Naive thymus-derived CD4-positive, alpha-beta T cell (primary cell): ENCODE results near the gene ERCC5. TPM values are rescaled to one million over a fixed set of nuclear protein-coding genes. Genes with fewer than 3 reads are reported as not detected.

Experiments
- ATAC-seq: fragments of 150-1000 bp; cut with Tn5 transposase; 2 replicates; pipeline ENCODE4 v1.10.0; 2021; ENCODE audit warnings: mild to moderate bottlenecking, moderate library complexity
- CTCF ChIA-PET: fragments of 350-600 bp; sonication (Branson Sonifier 250); formaldehyde crosslinking; loops from one replicate; lab custom pipeline; 2021; ENCODE audit warnings: antibody characterized with exemption; lab: Charles Lee
- POLR2A ChIA-PET: fragments of 350-600 bp; sonication (Branson Sonifier 250); formaldehyde crosslinking; loops from one replicate; lab custom pipeline; 2021; ENCODE audit warnings: antibody characterized with exemption, inconsistent platforms; lab: Charles Lee
- DNase-seq, 9 donors: peaks; one replicate each; pipeline versions ENCODE4 v3.0.0 to v3.0.0-alpha.2; 2020 to 2022; ENCODE audit warnings: mixed read lengths in 1 of 9
- H3K27ac ChIP-seq: one replicate; pipeline ENCODE4 v1.7.0; 2013; ENCODE audit warnings: mild to moderate bottlenecking, low read depth, low read length, moderate library complexity
- H3K27me3 ChIP-seq, 2 donors: one replicate each; pipeline ENCODE4 v1.7.0; 2013; ENCODE audit warnings: low read length in 2 of 2, mild to moderate bottlenecking in 2 of 2, moderate library complexity in 2 of 2; ENCODE audit not compliant: control insufficient read depth in 2 of 2, insufficient read depth in 2 of 2
- H3K36me3 ChIP-seq, 3 experiments: 1 replicate in 2 of 3; 2 replicates in 1 of 3; pipeline ENCODE4 v1.7.0; 2013; ENCODE audit warnings: low read length in 3 of 3, mild to moderate bottlenecking in 3 of 3, moderate library complexity in 1 of 3; ENCODE audit not compliant: insufficient read depth in 3 of 3, control insufficient read depth in 2 of 3
- H3K4me1 ChIP-seq, 2 donors: one replicate each; pipeline ENCODE4 v1.7.0; 2013; ENCODE audit warnings: low read length in 2 of 2, mild to moderate bottlenecking in 2 of 2, moderate library complexity in 1 of 2; ENCODE audit not compliant: control insufficient read depth in 2 of 2, insufficient read depth in 2 of 2
- H3K4me3 ChIP-seq: 2 replicates; pipeline ENCODE4 v1.7.0; 2013; ENCODE audit warnings: mild to moderate bottlenecking, low read length
- H3K9me3 ChIP-seq, 3 experiments: 1 replicate in 2 of 3; 2 replicates in 1 of 3; pipeline ENCODE4 v1.7.0; 2013; ENCODE audit warnings: low read length in 3 of 3; ENCODE audit not compliant: control insufficient read depth in 2 of 3
- H3K27ac Mint-ChIP-seq, 9 donors: one replicate each; pipeline ENCODE4 v1.8.0; 2020 to 2022; ENCODE audit warnings: mixed read lengths in 9 of 9, mild to moderate bottlenecking in 8 of 9, moderate library complexity in 5 of 9, inconsistent platforms in 2 of 9
- H3K27me3 Mint-ChIP-seq, 5 donors: one replicate each; pipeline ENCODE4 v1.8.0; 2021 to 2022; ENCODE audit warnings: mixed read lengths in 5 of 5, mild to moderate bottlenecking in 1 of 5
- H3K36me3 Mint-ChIP-seq, 5 donors: one replicate each; pipeline ENCODE4 v1.8.0; 2020 to 2022; ENCODE audit warnings: mixed read lengths in 5 of 5, mild to moderate bottlenecking in 3 of 5, inconsistent platforms in 1 of 5
- H3K4me1 Mint-ChIP-seq, 7 donors: one replicate each; pipeline ENCODE4 v1.8.0; 2020 to 2022; ENCODE audit warnings: mixed read lengths in 7 of 7, mild to moderate bottlenecking in 3 of 7, inconsistent platforms in 1 of 7
- H3K4me3 Mint-ChIP-seq, 10 donors: one replicate each; pipeline ENCODE4 v1.8.0; 2020 to 2022; ENCODE audit warnings: mild to moderate bottlenecking in 10 of 10, mixed read lengths in 10 of 10, moderate library complexity in 6 of 10, inconsistent platforms in 2 of 10
- H3K9me3 Mint-ChIP-seq, 11 donors: one replicate each; pipeline ENCODE4 v1.8.0; 2020 to 2022; ENCODE audit warnings: mixed read lengths in 11 of 11, mild to moderate bottlenecking in 4 of 11, inconsistent platforms in 1 of 11, moderate library complexity in 1 of 11
- intact Hi-C, 2 donors: fragments of 100-400 bp; cut with micrococcal nuclease; formaldehyde crosslinking; loops; one replicate each; pipeline ENCODE4 v1.15.1; 2023
- polyA plus RNA-seq, 2 donors: library from polyadenylated mRNA; unstranded; fragments of 300-500 nt; fragmentation: Illumina TruSeq; gene quantifications; one replicate each; pipeline ENCODE4 v1.2.3, GENCODE V29; 2021
- total RNA-seq, 6 experiments: library from RNA in 5 of 6; stranded (reverse) in 5 of 6; gene quantifications; 1 replicate in 5 of 6; 2 replicates in 1 of 6; pipeline ENCODE4 v1.2.3 and lab custom pipeline; 2021 to 2026

Gene ERCC5
- total and polyA plus RNA-seq, 7 experiments from 2014 or later = 48.6 to 158 (median 93.4) TPM

DNA sequence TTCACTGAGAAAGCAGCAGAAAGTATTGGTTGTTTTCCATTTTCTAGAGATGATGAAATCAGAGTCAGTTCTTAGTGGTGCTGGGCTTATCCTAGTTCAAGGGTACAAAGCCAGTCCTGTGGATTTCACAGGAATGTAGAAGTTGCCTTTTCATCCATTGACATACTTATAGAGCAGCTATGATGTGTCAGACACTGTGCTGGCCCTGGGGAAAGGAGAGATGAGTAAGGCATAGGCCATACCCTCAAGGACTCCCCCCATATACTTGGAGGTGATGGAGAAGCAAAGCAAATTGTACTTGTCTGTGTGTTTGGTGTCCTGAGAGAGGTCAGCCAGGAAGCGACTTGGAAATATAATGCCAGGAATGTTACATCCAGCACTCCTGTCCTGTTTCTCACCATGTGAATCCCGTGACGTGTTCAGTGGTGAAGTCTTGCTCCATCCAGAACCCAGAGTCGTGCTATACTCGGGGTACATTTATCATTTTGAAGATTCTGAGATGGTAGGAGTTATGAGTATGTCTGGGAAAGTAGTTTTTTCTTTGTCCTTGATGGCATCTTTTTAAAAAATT, 22.6 kb downstream of the ERCC5 start:
- ATAC-seq (no peak), DNase-seq (no peak)
- CTCF ChIA-PET = no interaction called here
- POLR2A ChIA-PET = no interaction called here
- Mint-ChIP-seq H3K9me3 (peaks cover 0 to 1% (median 0%) of the 10 kb centered on the region in 11 donors), H3K4me3 (no peak overlapping the region), H3K4me1 (peaks cover 19 to 54% (median 46%) of the 10 kb centered on the region in 7 donors), H3K36me3 (peaks cover 14 to 36% (median 25%) of the 10 kb centered on the region in 5 donors), H3K27ac (peak overlapping the region in 2 of 9 donors; percentile 17 to 23), H3K27me3 (no peaks in the 10 kb centered on the region)
- no peaks in the 10 kb centered on the region for H3K27me3 ChIP-seq
- H3K9me3 ChIP-seq = no peaks in the 10 kb centered on the region
- peaks cover 0 to 6% of the 10 kb centered on the region in 2 donors for H3K4me1 ChIP-seq
- H3K36me3 ChIP-seq = peaks cover 20 to 76% (median 32%) of the 10 kb centered on the region in 3 experiments
- intact Hi-C loops = no loop called here
- no peak overlapping the region for H3K27ac ChIP-seq
- no peak overlapping the region for H3K4me3 ChIP-seq

GRCh38 chr13:102869948-102870676, 24.3 kb downstream of the ERCC5 start:
- Mint-ChIP-seq H3K27me3 (no peaks in the 10 kb centered on the region), H3K27ac (peak overlapping the region in 8 of 9 donors; percentile 21 to 86 (median 52)), H3K4me3 (peak overlapping the region in 1 of 10 donors; percentile 16), H3K9me3 (peaks cover 0 to 1% (median 0%) of the 10 kb centered on the region in 11 donors), H3K4me1 (peaks cover 14 to 37% (median 30%) of the 10 kb centered on the region in 7 donors), H3K36me3 (peaks cover 15 to 37% (median 24%) of the 10 kb centered on the region in 5 donors)
- no peaks in the 10 kb centered on the region for H3K4me1 ChIP-seq
- peaks cover 24 to 69% (median 29%) of the 10 kb centered on the region in 3 experiments for H3K36me3 ChIP-seq
- no peak overlapping the region for H3K4me3 ChIP-seq
- CTCF ChIA-PET = interaction anchor here (0.6 to 1.6 kb wide), 10 partner anchors 9 to 301 kb away, joined by 3 to 5 read pairs (median 4); no protein-coding TSS in a partner anchor
- intact Hi-C loops = loop anchor here in 1 of 2 donors (1.0 to 2.0 kb wide), 2 partner anchors 23 to 290 kb away; partner anchors contain the start of gene ERCC5
- H3K27ac ChIP-seq = no peak overlapping the region
- H3K9me3 ChIP-seq = no peaks in the 10 kb centered on the region
- H3K27me3 ChIP-seq = no peaks in the 10 kb centered on the region
- POLR2A ChIA-PET = interaction anchor here (0.8 to 1.0 kb wide), 2 partner anchors 24 to 273 kb away, joined by 3 to 4 read pairs; partner anchors contain the start of genes ERCC5 and TPP2
- DNase-seq = peak in 1 of 9 donors; percentile 10
- ATAC-seq = peak; percentile 20

GRCh38 chr13:102870677-102871415, 25.0 kb downstream of the ERCC5 start:
- no peaks in the 10 kb centered on the region for H3K27me3 ChIP-seq
- no peaks in the 10 kb centered on the region for H3K27me3 Mint-ChIP-seq
- peak; percentile 77 for ATAC-seq
- peaks cover 11 to 31% (median 25%) of the 10 kb centered on the region in 7 donors for H3K4me1 Mint-ChIP-seq
- ChIA-PET POLR2A (interaction anchor here (0.8 to 1.0 kb wide), 2 partner anchors 24 to 274 kb away, joined by 3 to 4 read pairs; partner anchors contain the start of genes ERCC5 and TPP2), CTCF (interaction anchor here (0.6 to 1.6 kb wide), 10 partner anchors 9 to 302 kb away, joined by 3 to 5 read pairs (median 4); no protein-coding TSS in a partner anchor)
- H3K36me3 ChIP-seq = peaks cover 22 to 68% (median 24%) of the 10 kb centered on the region in 3 experiments
- no peak overlapping the region for H3K4me3 ChIP-seq
- H3K4me3 Mint-ChIP-seq = no peak overlapping the region
- peaks cover 16 to 39% (median 26%) of the 10 kb centered on the region in 5 donors for H3K36me3 Mint-ChIP-seq
- DNase-seq = peak in 6 of 9 donors; percentile 27 to 51 (median 46)
- peak overlapping the region in 7 of 9 donors; percentile 21 to 87 (median 36) for H3K27ac Mint-ChIP-seq
- no peak overlapping the region for H3K27ac ChIP-seq
- no peaks in the 10 kb centered on the region for H3K4me1 ChIP-seq
- H3K9me3 Mint-ChIP-seq = peaks cover 0 to 1% (median 0%) of the 10 kb centered on the region in 11 donors
- intact Hi-C loops = loop anchor here in 1 of 2 donors (1.0 to 2.0 kb wide), 2 partner anchors 24 to 291 kb away; partner anchors contain the start of gene ERCC5
- H3K9me3 ChIP-seq = no peaks in the 10 kb centered on the region

DNA sequence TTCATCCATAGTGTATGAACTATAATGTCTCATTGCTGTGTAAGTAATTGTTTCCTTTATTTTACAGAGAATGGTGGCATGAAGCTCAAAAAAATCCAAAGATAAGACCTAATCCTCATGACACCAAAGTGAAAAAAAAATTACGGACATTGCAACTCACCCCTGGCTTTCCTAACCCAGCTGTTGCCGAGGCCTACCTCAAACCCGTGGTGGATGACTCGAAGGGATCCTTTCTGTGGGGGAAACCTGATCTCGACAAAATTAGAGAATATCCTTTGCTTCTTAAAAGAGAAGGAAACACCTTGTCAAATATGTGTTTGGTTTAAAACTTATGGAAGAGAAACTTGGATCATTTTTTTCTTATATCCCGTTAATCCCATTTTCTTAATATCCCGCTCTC, 26.3 kb downstream of the ERCC5 start:
- ChIA-PET CTCF (no interaction called here), POLR2A (no interaction called here)
- Mint-ChIP-seq H3K9me3 (peaks cover 0 to 1% (median 0%) of the 10 kb centered on the region in 11 donors), H3K4me3 (no peak overlapping the region), H3K36me3 (peaks cover 17 to 44% (median 26%) of the 10 kb centered on the region in 5 donors), H3K27ac (peak overlapping the region in 1 of 9 donors; percentile 39), H3K4me1 (peaks cover 11 to 27% (median 22%) of the 10 kb centered on the region in 7 donors), H3K27me3 (no peaks in the 10 kb centered on the region)
- no peak for ATAC-seq
- DNase-seq = no peak
- H3K4me1 ChIP-seq = no peaks in the 10 kb centered on the region
- H3K27me3 ChIP-seq = no peaks in the 10 kb centered on the region
- no peak overlapping the region for H3K4me3 ChIP-seq
- H3K9me3 ChIP-seq = no peaks in the 10 kb centered on the region
- intact Hi-C loops = no loop called here
- H3K27ac ChIP-seq = no peak overlapping the region
- H3K36me3 ChIP-seq = peaks cover 21 to 68% (median 28%) of the 10 kb centered on the region in 3 experiments

GRCh38 chr13:102872531-102872930, 26.7 kb downstream of the ERCC5 start:
- H3K4me1 ChIP-seq = no peaks in the 10 kb centered on the region
- Mint-ChIP-seq H3K27me3 (no peaks in the 10 kb centered on the region), H3K36me3 (peaks cover 16 to 44% (median 22%) of the 10 kb centered on the region in 5 donors), H3K27ac (peak overlapping the region in 3 of 9 donors; percentile 10 to 53 (median 39)), H3K4me3 (peak overlapping the region in 1 of 10 donors; percentile 4), H3K4me1 (peaks cover 12 to 23% (median 18%) of the 10 kb centered on the region in 7 donors), H3K9me3 (peaks cover 0 to under 1% (median 0%) of the 10 kb centered on the region in 11 donors)
- CTCF ChIA-PET = interaction anchor here (1.0 kb wide), 1 partner anchor 145 kb away, joined by 3 read pairs; no protein-coding TSS in a partner anchor
- no peak overlapping the region for H3K4me3 ChIP-seq
- POLR2A ChIA-PET = interaction anchor here (0.6 kb wide), 1 partner anchor 1785 kb away, joined by 7 read pairs; no protein-coding TSS in a partner anchor
- intact Hi-C loops = no loop called here
- H3K27me3 ChIP-seq = no peaks in the 10 kb centered on the region
- DNase-seq (no peak), ATAC-seq (no peak)
- H3K27ac ChIP-seq = no peak overlapping the region
- H3K36me3 ChIP-seq = peaks cover 21 to 65% (median 24%) of the 10 kb centered on the region in 3 experiments
- no peaks in the 10 kb centered on the region for H3K9me3 ChIP-seq

DNA sequence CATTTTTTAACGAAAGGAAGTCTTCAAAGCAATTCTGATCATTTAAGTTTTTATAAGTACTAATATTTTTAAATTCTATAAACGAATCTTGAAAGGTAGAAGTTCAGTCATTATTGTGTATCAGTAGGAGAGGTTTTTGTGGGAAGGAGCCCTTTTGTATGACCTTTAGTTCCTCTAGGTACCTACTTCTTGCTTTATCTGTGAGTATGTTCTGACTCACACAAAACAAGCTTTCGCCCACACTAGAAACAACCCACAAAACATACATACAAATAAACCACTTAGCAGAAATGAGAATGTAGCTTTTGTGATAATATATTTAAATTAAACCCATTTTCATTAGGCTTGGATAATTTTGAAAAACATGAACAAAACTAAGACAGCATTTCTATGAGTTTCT, 27.8 kb downstream of the ERCC5 start:
- H3K36me3 Mint-ChIP-seq = peaks cover 14 to 43% (median 20%) of the 10 kb centered on the region in 5 donors
- CTCF ChIA-PET = no interaction called here

More for the DNA sequence above, 27.8 kb downstream of the ERCC5 start:
- H3K4me1 Mint-ChIP-seq = peaks cover 11 to 21% (median 17%) of the 10 kb centered on the region in 7 donors
- Histone ChIP-seq H3K36me3 (peaks cover 15 to 56% (median 23%) of the 10 kb centered on the region in 3 experiments), H3K27me3 (no peaks in the 10 kb centered on the region), H3K27ac (no peak overlapping the region), H3K4me3 (no peak overlapping the region), H3K9me3 (no peaks in the 10 kb centered on the region), H3K4me1 (no peaks in the 10 kb centered on the region)
- DNase-seq (no peak), ATAC-seq (no peak)
- no peak overlapping the region for H3K4me3 Mint-ChIP-seq
- no peaks in the 10 kb centered on the region for H3K9me3 Mint-ChIP-seq
- intact Hi-C loops = no loop called here
- H3K27me3 Mint-ChIP-seq = no peaks in the 10 kb centered on the region
- POLR2A ChIA-PET = no interaction called here
- H3K27ac Mint-ChIP-seq = no peak overlapping the region
